GM20431 (cell line): Measurements from ENCODE around the gene PRKCA.

Source experiments
- in situ Hi-C: fragments of 300-500 bp; cut with MseI, MboI; formaldehyde crosslinking; loops from one replicate; pipeline ENCODE4 v1.15.0; 2020; ENCODE audit warnings: low sequenced_read_pairs; ENCODE audit not compliant: unreplicated experiment

PRKCA gene

DNA sequence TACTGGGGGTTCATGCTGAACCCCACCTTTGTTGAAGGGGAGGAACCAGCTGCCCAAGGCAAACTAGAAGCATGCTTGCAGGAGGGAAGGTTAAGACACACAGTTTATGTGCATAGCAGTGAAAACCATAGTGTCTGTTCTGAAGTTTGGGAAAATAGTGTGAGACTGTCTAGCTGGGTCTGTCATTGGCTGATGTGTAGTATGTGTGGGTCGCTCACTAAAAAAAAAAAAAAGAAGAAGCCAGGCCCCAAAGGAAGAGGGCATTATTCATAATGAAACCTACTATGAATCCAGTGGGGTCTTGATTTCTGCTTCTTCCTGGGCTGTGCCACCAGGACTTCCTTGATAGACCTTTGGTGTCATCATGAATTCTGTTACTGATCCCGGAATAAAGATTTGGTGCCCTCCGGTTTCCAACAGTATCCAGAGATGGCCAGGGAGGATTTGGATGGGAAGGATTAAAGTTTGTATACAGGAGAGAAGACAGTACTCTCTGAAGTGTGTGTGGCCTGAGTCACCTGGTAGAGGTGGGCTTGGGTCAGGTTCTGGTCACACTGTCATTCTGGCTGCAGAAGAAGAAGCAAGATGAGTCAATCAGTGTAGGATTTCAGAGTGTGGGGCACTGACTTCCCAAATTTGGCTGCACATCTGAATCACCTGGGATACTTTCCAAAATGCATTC lies 220.3 kb downstream of the PRKCA start:
- in situ Hi-C loops = no loop called here

DNA sequence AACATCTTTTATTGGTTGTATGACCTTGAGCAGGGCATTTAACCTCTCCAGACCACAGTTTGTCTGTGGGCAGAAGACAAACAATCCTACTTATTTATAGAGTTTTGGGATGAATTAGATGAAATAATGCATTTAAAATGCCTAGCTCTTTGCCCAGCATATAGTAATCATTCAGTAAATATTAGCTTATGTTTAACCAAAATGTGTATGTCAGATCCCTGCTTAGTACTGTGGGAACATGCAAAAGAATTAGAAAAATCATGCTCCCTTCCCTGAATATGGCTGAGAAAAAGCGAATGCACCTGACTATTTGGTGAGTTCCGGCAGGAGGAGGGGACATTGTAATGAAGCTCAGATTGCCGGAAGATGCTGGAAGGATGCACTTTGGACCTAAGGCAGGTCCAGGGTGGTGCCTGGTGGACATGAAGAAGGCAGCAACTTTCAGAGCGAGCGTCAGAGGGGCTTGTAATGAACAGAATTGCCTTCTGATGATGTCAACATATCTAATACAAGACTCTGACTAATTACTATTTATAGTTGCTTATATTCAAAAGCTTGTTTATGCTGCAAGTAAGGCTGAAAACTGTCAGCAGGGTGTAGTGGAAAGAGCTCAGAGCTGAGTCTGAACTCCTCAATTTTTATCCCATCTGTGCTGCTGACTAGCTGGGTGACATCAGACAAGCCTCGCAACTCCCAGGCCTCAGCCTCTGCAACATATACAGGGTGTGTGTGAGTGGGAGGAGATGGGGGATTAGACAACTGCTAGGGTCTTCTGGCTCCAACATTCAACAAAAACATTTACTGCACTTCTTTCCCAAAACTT lies 221.2 kb downstream of the PRKCA start:
- in situ Hi-C loops = no loop called here

DNA sequence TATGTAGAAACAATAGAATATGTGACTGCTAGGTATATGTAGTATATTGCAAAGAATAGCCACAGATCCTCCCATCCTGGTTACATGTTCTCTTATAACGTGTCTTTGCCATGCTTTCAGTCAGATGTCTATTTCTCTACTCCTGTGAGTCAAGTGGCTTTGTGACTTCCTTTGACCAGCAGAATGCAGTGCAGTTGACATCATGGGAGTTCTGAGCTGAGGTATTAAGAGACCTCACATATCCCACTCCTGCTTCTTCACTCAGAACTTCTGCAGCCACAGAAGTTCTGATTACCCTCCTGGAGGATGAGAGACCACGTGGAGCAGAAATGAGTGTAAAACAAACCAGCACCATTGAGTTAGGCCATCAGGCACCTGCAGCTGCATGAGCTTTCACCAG lies 222.5 kb downstream of the PRKCA start:
- in situ Hi-C loops = no loop called here

DNA sequence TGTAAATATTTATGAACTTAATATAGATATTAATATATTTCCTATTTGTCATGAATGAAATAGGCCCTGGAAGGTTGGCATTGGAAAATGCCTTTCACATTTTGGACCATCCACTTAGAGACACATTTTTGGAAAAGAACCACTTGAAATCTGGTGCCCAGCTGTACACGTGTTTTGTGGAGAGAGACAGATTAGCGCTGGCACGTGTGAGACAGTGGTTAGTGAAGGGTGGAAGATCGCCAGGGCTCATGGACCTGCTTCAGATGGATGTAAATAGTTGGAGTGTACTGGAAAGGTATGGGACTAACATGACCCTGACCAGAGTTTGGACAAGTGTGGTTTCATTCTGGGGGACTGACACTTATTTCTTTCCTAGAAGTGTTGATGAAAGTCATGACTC lies 222.9 kb downstream of the PRKCA start:
- in situ Hi-C loops = no loop called here

DNA sequence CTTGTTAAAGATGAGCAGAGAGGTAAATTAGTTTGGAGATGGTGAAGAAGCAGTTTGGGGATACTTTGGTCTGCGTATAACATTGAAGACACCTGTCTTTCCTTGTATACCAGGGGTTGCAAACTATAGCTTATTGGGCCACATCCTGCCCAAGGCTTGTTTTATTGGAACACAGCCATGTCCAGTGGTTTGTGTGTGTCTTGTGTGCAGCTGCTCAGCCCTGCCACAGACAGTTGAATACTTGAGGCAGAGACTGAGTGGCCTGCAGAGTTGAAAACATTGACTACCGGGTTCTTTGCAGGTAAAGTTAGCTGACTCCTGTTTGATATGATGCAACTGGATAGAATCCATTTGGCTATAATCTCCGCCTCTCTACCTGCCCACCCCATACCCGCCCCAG lies 224.4 kb downstream of the PRKCA start:
- in situ Hi-C loops = no loop called here

DNA sequence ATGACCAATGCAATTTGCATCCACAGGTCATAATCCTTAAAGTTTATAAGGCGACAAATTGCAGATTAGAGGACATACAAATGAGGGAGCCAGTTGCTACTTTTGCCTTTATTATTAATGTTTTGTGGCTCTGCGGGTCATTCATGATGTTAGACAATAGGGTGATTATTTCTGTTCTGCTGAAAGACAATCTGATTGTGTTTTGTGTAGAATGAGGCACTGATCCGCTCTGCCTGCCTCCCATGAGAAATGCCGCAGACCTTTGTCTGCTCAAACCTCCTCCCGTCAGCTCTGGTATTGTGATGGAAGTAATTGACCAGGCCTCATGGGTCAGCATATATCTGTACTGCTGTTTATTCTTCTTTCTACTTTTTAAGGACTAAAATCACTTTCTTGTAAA lies 224.9 kb downstream of the PRKCA start:
- in situ Hi-C loops = no loop called here

DNA sequence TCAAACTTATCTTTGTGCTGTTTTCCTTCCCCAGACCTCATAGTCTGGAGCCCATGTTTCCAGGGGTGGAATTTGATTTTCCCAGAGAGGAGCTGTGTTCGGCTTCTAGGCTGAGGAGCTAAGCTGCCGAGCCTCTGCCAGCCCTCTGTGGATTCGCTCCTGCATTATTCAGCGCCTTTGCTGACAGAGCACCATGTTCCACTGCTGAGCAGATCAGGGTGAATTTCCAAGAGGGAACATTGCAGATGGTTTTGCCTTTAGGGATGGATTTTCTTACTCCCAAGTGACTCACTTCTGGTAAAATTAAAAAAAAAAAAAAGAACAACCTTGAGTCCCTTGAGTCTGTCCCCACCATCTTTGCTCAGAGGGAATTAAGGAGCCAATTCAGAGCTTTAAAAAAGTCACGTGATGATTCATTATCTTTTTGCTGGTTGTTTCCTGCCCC lies 229.5 kb downstream of the PRKCA start:
- in situ Hi-C loops = no loop called here

DNA sequence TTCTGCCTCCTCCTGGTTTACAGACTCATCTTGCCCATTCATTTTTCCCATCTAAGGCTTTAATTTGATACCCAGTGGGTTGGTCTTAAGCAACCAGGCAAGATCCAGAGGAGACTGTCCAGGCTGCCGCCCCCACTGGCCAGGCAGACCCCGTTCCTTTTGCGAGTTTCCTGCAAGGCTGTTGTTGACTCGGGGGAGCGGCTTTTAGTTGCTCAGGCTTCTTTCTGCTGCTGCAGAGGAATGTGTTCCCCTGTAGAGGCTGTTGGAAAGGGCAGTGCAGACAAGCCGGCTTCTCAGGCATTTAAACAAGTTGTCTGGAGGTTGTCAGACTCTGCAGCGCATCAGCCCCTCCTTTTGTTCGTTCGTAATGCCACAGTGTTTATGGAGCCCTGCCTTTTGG lies 231.2 kb downstream of the PRKCA start:
- in situ Hi-C loops = no loop called here

DNA sequence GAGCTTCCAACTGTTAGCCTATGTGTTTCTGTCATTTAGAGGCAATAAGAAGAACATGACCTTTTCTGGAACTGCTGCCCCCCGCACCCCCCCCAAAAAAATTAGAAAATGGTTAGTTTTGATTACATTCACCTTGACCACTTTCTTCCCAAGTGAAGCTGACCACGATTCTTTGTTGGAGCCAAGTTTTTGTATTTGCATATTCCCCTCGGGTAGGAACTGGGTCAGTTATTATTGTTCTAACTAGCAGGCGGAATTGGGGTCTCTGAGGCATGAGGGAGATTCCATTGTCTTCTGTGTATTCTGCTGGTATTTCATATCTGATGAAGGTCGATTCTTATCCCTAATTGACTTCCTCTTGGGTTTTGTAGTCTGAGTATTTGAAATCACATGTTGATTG lies 231.6 kb downstream of the PRKCA start:
- in situ Hi-C loops = no loop called here

DNA sequence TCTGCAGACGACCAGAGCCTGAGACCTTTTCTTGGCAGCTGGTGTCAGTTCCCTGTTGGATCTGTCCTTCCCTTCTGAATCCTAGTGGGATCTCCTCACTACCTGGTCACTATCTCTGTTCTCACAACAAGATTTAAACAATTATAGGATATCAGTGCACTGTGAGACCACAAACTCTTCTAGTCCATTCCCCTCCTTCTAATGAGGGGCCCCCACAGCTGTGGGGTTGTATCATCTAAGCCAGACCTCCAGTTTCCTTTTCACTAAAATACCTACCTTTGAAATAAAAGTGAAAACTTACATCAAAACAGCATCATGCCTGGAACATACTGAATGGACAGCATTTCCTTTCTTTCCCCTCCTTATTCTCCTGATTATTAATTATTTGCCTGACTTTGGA lies 233.2 kb downstream of the PRKCA start:
- in situ Hi-C loops = no loop called here

DNA sequence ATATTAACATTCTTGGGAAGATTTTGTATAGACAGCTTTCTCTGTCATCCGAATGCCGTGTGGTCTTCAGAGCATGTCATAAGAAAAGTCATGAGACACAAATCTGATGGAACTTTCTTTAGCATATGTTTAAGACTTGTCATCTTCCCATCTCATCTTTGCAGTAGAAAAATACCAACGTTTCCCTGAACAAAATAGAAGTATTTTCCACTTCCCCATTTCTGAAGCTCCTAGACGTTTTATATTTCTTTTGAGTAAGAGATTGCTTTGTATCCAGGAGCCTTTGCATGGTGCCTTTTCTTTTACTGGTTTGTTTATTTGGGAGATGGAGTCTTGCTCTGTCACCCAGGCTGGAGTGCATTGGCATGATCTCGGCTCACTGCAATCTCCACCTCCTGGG lies 235.1 kb downstream of the PRKCA start:
- in situ Hi-C loops = no loop called here

DNA sequence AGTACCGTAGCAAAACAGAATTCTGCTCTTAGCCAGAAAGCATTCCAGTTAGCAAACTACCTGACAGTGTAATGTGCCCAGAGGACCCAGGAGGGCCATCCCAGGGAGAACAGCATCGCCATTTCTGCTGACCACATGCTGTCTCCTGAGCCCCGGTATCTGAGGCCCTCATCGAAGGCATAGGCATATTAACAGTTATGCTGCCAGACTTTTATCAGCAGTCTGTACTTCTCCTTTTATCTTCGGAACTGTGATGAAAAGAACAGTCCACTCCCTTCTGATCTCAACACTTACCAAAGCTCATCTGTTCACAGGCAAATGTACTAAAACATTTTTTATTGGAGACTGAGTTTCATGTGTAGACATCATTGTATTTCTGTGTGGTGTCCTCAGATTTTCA lies 236.4 kb downstream of the PRKCA start:
- in situ Hi-C loops = no loop called here

DNA sequence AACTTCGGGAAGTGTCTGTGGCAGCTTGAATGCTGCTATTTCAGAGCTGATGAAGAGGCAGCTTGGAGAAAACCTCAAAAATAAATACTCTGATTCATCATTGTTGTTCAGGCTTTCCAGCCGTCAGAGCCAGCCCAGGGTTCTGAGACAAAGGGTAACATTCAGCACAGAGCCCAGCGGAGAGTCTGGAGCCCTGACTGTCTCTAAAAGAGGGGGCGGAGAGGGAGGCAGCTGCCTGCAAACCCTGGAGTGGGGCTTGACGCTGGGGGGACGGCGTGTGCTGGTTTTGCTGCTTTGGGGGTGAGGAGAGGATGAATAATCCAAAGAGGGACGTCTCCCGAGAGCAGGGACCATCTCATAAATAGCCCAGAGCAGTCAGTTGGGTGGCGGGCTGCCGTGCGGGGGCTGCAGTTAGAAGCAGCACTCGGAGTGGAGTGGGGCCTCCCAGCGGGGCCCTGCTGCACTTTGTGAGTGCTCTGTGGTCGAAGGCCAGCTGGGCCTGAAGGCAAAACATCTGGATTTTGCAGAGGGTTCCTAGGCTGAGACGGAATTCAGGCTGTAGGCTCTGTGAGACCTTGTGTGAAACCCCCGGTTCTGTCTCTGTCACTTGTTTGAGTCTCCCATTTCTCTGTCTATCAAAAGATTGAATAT lies 237.8 kb downstream of the PRKCA start:
- in situ Hi-C loops = no loop called here

DNA sequence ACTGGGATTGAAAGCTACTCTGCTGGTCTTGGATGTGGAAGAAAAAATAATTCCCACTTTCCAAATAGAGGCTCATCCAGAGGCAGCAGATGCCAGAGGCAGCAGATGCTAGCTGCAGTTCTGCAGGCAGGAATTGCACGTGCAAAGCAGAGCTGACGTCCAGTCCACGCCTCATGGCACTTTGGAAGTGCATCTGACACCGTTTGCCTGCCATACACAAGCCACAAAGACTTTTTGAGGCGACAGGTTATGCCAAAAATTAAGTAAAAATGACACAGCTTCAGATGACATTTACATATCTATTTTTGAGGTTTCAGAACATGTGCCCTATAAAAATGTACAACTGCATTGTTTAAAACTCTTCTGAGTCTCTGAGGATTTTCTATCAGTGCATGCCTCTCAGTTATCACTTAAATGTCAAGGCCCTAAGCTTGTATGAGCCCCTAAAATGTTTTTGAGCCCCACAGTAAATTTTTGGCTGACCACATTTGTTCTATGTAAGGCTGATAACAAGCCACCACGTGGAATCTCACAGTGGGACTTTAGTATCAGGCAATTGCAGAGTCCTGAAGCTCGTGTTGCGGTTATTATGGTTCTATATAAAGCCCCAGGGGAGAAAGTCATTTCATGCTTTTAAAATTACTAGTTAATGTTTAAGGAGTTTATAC lies 239.2 kb downstream of the PRKCA start:
- in situ Hi-C loops = no loop called here

DNA sequence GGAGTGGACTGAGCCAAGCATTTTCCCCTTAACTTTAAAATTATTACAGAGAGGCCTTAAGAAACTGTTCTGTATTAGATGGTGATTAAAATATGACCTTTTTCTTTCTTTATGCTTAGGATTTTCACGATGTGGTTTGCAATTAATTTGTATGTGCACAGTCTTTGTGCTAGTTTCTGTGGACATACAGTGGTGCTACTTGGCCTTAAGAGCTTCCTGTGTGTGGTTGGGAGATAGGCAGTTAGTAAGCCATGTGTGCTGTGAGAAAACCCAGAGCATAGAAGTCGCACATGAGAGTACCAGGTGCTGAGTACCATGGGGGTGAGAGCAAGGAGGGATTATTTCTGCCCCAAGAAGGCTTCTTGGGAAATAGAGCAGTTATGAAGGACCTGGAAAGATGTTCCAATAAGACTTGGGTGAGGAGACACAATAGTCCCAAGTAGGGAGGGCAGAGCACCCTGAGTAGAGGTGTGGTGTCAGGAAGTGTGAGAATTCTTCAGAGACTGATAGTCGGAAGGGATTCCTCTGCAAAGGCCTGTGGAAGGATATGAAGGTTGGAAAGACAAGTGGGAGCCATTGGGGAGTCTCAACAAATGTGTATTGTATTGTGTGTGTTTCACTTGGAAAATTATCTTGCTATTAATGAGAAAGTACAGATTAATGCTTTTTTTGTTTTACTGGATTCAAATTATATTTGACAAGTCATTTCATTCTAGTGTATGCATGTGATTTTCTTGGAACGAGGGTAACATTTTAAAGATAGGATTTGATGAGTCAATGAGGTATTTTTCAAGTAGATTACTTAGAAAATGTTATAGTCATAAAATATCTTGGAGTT lies 239.9 kb downstream of the PRKCA start:
- in situ Hi-C loops = no loop called here

DNA sequence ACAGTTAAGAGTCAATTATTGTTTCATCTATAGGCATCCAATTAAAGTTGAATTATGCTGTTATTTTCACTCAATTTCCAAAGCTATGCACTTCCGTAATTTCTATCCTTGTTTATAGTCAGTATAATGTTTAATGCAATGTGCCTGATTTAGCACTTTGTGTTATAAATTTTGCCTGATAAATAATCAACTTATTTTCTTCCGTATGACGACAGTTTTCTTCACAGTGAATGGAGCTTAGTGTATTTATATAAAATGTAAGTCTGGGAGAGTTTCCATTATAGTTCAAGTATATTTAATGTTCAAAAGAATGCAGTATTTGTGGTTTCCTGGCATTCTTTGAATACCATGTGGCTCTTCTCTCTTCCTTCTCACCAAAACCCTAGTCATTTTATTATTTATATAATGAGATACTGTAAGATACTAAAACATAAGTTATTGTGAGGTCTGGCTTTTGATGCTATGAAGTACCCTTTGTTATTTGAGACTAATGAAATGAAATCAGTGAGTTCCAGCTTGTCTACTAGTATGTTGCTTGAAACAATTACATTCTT lies 240.6 kb downstream of the PRKCA start:
- in situ Hi-C loops = no loop called here

DNA sequence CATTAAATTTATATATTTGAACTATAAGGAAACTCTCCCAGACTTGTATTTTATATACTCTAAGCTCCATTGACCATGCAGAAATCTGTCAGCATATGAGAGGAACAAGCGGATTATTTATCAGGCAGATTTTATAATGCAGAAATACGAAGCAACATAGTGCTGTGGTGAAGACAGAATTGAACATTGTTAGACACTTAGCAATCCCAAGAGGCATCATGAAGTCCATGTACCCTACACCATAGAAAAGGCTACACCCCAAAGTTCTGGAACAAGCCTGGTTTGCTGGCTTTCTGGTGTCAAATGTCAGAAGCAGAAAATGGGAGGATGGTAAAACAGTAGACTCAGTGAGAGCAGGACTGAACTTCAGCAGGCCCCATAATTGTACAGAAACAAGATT lies 241.1 kb downstream of the PRKCA start:
- in situ Hi-C loops = no loop called here

DNA sequence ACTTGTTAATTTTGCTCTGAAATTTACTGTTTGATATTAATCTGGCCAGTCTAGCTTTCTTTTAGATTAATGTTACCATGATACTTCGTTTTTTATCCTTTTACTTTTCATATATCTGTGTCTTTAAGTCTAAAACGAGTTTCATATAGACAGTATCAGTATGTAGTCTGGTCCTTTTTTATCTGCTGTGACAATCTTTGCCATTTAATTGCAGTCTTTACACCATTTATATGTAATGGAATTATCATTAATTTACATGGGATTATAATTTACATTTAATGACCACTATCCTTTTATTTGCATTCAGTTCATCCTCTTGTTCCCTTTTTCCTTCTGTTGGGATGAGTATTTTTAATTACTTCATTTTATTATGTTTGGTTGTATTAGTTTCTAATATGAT lies 243.5 kb downstream of the PRKCA start:
- in situ Hi-C loops = no loop called here

DNA sequence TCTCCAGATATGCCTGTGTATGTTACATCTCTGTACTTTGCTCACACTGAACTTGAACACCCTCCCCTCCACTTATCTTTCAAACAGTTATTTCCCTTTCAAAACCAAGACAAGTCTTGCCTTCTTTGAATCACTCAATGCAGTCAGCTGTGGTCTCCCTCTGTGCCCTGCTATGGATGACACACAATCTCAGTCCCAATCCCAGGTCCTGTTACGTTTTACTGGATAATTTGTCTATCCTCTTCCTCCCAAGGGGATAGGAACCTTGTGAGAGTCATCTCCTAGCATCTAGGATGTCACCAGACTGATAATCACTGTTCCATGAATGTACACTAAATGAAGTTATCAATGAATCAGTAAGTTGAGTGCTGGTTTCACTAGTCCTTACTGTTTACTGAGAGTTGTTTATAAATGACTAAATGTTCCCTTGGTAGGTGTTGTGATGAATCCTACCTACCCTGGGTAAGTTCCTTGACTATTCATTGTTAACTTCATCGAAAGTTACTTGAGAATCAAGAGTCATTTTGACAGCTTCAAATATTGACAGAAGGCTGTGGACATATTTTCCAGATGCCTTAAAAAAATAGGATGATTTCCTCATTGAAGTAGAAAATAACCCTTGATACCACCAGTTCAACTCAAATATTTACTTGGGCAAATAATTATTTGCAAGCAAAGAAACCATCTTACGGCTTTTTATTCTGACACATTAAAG lies 244.9 kb downstream of the PRKCA start:
- in situ Hi-C loops = no loop called here
